HepG2 (cell line): ENCODE results near the gene FN1. TPM values are rescaled to one million over a fixed set of nuclear protein-coding genes. Genes with fewer than 3 reads are reported as not detected.

Experiments
- ATAC-seq: fragments of 200-7000 bp; cut with Tn5 transposase; 3 replicates; pipeline ENCODE4 v1.9.1; 2020; ENCODE audit warnings: mild to moderate bottlenecking, moderate library complexity
- BruUV-seq: library from RNA; stranded (reverse); fragments of 400-500 nt; replicated peaks from 2 replicates; lab custom pipeline; 2021; lab: Mats Ljungman, UMichigan
- CTCF ChIA-PET: fragments of 300-600 bp; formaldehyde crosslinking; extraction: SDS; loops from one replicate; lab custom pipeline; 2021; ENCODE audit warnings: low total read pairs, inconsistent platforms, low intra/inter-chr PET ratio; lab: Yijun Ruan, JAX
- POLR2A ChIA-PET: fragments of 350-600 bp; sonication (Branson Sonifier 250); formaldehyde crosslinking; loops from one replicate; lab custom pipeline; 2020; ENCODE audit warnings: antibody characterized with exemption, inconsistent platforms; lab: Yijun Ruan, JAX
- DNase-seq: peaks from one replicate; pipeline ENCODE4 v3.0.0-alpha.2; 2015; ENCODE audit warnings: low spot score
- FAIRE-seq: peaks from 3 replicates; lab custom pipeline; 2011; peaks lifted over from hg19 to GRCh38; lab: Jason Lieb, UNC
- H2AFZ ChIP-seq: one replicate; pipeline ENCODE4 v1.6.1; 2011; ENCODE audit warnings: low read length, inconsistent platforms
- H3K27ac ChIP-seq: fragments of 300-600 bp; 3 replicates; pipeline ENCODE4 v1.8.0; 2011; ENCODE audit warnings: mixed run types, mild to moderate bottlenecking, mixed read lengths, low read length, inconsistent platforms; ENCODE audit not compliant: insufficient read depth; ENCODE audit errors: extremely low read length
- H3K27me3 ChIP-seq, 2 experiments: fragments of 200-600 bp in 1 of 2; 2 replicates in 1 of 2; 3 replicates in 1 of 2; pipeline versions ENCODE4 v1.6.0 to v1.8.0; 2011; ENCODE audit warnings: low read length in 2 of 2, mild to moderate bottlenecking in 2 of 2, moderate library complexity in 2 of 2, inconsistent platforms in 1 of 2; ENCODE audit not compliant: insufficient read depth in 2 of 2, control insufficient read depth in 1 of 2
- H3K36me3 ChIP-seq, 2 experiments: fragments of 200-600 bp in 1 of 2; replicated peaks in 1 of 2; 2 replicates in 1 of 2; 3 replicates in 1 of 2; pipeline versions ENCODE4 v1.5.1 to v1.8.0; 2011; ENCODE audit warnings: low read length in 2 of 2, inconsistent platforms in 1 of 2; ENCODE audit not compliant: insufficient read depth in 2 of 2, control insufficient read depth in 1 of 2
- H3K4me1 ChIP-seq: 2 replicates; pipeline ENCODE4 v1.5.1; 2012; ENCODE audit warnings: low read length, inconsistent platforms; ENCODE audit not compliant: insufficient read depth
- H3K4me2 ChIP-seq: 2 replicates; pipeline ENCODE4 v1.6.0; 2011; ENCODE audit warnings: low read depth, low read length, inconsistent platforms
- H3K4me3 ChIP-seq, 3 experiments: fragments of 200-600 bp in 1 of 3; sonication (generic), shearing (Covaris generic) in 1 of 3; replicated peaks in 1 of 3; 2 replicates each; pipeline ENCODE4 v1.5.1; 2011 to 2016; ENCODE audit warnings: low read length in 3 of 3, inconsistent platforms in 2 of 3, low read depth in 2 of 3, mild to moderate bottlenecking in 2 of 3, control low read depth in 1 of 3, mixed read lengths in 1 of 3; ENCODE audit not compliant: insufficient read depth in 1 of 3
- H3K79me2 ChIP-seq: one replicate; pipeline ENCODE4 v1.6.1; 2011; ENCODE audit warnings: low read length, inconsistent platforms; ENCODE audit not compliant: insufficient read depth
- H3K9ac ChIP-seq: 2 replicates; pipeline ENCODE4 v1.6.0; 2011; ENCODE audit warnings: mild to moderate bottlenecking, low read depth, low read length, inconsistent platforms; ENCODE audit not compliant: insufficient read depth
- H3K9me3 ChIP-seq: 2 replicates; pipeline ENCODE4 v1.5.1; 2012; ENCODE audit warnings: mild to moderate bottlenecking, low read length
- H4K20me1 ChIP-seq: 2 replicates; pipeline ENCODE4 v1.6.0; 2011; ENCODE audit warnings: inconsistent platforms, mild to moderate bottlenecking, low read length, moderate library complexity; ENCODE audit not compliant: insufficient read depth
- AGO2 ChIP-seq: fragments of 200-400 bp; formaldehyde crosslinking; optimal IDR thresholded peaks from 2 replicates; pipeline ENCODE3; 2017; ENCODE audit warnings: mild to moderate bottlenecking, low read depth, low read length, moderate library complexity
- ARNT2 ChIP-seq: sonication (generic); formaldehyde crosslinking; IDR thresholded peaks from 2 replicates; pipeline ENCODE4 v1.8.0; 2022; ENCODE audit warnings: mild to moderate bottlenecking, low read depth, missing genetic modification reagents, moderate library complexity
- ATF7-NPFF ChIP-seq: sonication (generic); formaldehyde crosslinking; IDR thresholded peaks from 2 replicates; pipeline ENCODE4 v1.8.1; 2023; ENCODE audit warnings: mild to moderate bottlenecking, low read depth, missing genetic modification reagents, moderate library complexity
- HOXA7 ChIP-seq: sonication (generic); formaldehyde crosslinking; IDR thresholded peaks from 2 replicates; pipeline ENCODE4 v1.8.1; 2022; ENCODE audit warnings: mild to moderate bottlenecking, missing genetic modification reagents, moderate library complexity
- HOXA9 ChIP-seq: sonication (generic); formaldehyde crosslinking; IDR thresholded peaks from 2 replicates; pipeline ENCODE4 v1.8.1; 2022; ENCODE audit warnings: missing genetic modification reagents, mild to moderate bottlenecking, moderate library complexity, borderline replicate concordance
- MBD4 ChIP-seq: IDR thresholded peaks from 2 replicates; pipeline ENCODE4 v1.6.1; 2012; ENCODE audit warnings: low read length, inconsistent platforms, borderline replicate concordance
- MLLT10 ChIP-seq: sonication (generic); formaldehyde crosslinking; IDR thresholded peaks from 2 replicates; pipeline ENCODE4 v1.4.0; 2020; ENCODE audit warnings: missing genetic modification reagents
- PAF1 ChIP-seq: IDR thresholded peaks from 2 replicates; pipeline ENCODE4 v1.6.1; 2016; ENCODE audit warnings: missing genetic modification reagents, missing compliant biosample characterization
- POLR2G ChIP-seq: fragments of 200-400 bp; formaldehyde crosslinking; IDR thresholded peaks from 2 replicates; pipeline ENCODE4 v1.6.1; 2018; ENCODE audit warnings: mild to moderate bottlenecking, low read depth, low read length, moderate library complexity
- RBFOX2 ChIP-seq: fragments of 200-400 bp; formaldehyde crosslinking; IDR thresholded peaks from 2 replicates; pipeline ENCODE4 v1.6.1; 2017; ENCODE audit warnings: low read depth, mild to moderate bottlenecking, low read length
- RBM22 ChIP-seq: fragments of 200-400 bp; formaldehyde crosslinking; optimal IDR thresholded peaks from 2 replicates; pipeline ENCODE3; 2017; ENCODE audit warnings: mild to moderate bottlenecking, low read length, moderate library complexity
- SRSF4 ChIP-seq: fragments of 200-400 bp; formaldehyde crosslinking; IDR thresholded peaks from one replicate; pipeline ENCODE4 v1.6.1; 2018; ENCODE audit warnings: mild to moderate bottlenecking, low read depth, low read length, moderate library complexity; ENCODE audit not compliant: poor library complexity, severe bottlenecking
- SSRP1 ChIP-seq: IDR thresholded peaks from 2 replicates; pipeline ENCODE4 v1.6.1; 2016; ENCODE audit warnings: control low read depth
- ZNF510 ChIP-seq: sonication (generic); formaldehyde crosslinking; IDR thresholded peaks from 2 replicates; pipeline ENCODE4 v1.4.0; 2020; ENCODE audit warnings: low read depth, mild to moderate bottlenecking, missing genetic modification reagents
- ZNF674 ChIP-seq: sonication (generic); formaldehyde crosslinking; IDR thresholded peaks from 2 replicates; pipeline ENCODE4 v1.5.0; 2020; ENCODE audit warnings: low read depth, mild to moderate bottlenecking, missing genetic modification reagents
- WGBS: methylation state at CpG from one replicate; pipeline ENCODE4 v1.1.6; 2017; ENCODE audit warnings: low lambda C conversion rate; 5-methylcytosine and 5-hydroxymethylcytosine counted together
- in situ Hi-C: cut with HindIII; loops from 2 replicates; pipeline ENCODE4 v1.10.0; 2017; ENCODE audit warnings: low pct_unique_long_range_greater_than_20kb; ENCODE audit not compliant: extremely low pct_ligation_motif_present
- intact Hi-C: fragments of 100-400 bp; cut with micrococcal nuclease; formaldehyde crosslinking; loops from one replicate; pipeline ENCODE4 v1.10.0; 2022; ENCODE audit not compliant: unreplicated experiment
- polyA plus RNA-seq, 8 experiments: library from polyadenylated mRNA; depleted of rRNA in 3 of 8; stranded (reverse) in 7 of 8; unstranded in 1 of 8; fragments of >200 nt; fragmentation: Illumina TruSeq in 4 of 8; extraction: Trizol in 4 of 8; gene quantifications; 2 replicates each; pipeline versions ENCODE4 v1.2.1 to v1.2.3, GENCODE V29; 2011 to 2016; ENCODE audit warnings: low read depth in 4 of 8, missing spikeins in 1 of 8, mixed read lengths in 1 of 8; ENCODE audit not compliant: insufficient read depth in 1 of 8
- total RNA-seq, 5 experiments: library from RNA; depleted of rRNA; stranded (reverse); fragments of >200 nt; fragmentation: Illumina TruSeq; extraction: Trizol; gene quantifications; 2 replicates each; pipeline ENCODE4 v1.2.3, GENCODE V29; 2016; ENCODE audit warnings: low read depth in 1 of 5
- TF ChIP-seq, protein P1 (sequence below): sonication (generic); formaldehyde crosslinking; IDR thresholded peaks from 2 replicates; pipeline ENCODE4 v1.5.0; 2020; ENCODE audit warnings: missing genetic modification reagents
- TF ChIP-seq, protein P2 (sequence below): sonication (generic); formaldehyde crosslinking; IDR thresholded peaks from 2 replicates; pipeline ENCODE4 v1.4.0; 2020; ENCODE audit warnings: mild to moderate bottlenecking, missing genetic modification reagents
- TF ChIP-seq, protein P3 (sequence below): sonication (generic); formaldehyde crosslinking; conservative IDR thresholded peaks from 2 replicates; pipeline ENCODE4 v1.8.0; 2022; ENCODE audit warnings: mild to moderate bottlenecking, moderate library complexity, missing genetic modification reagents

FN1 gene
- total and polyA plus RNA-seq, 2 of the 13 experiments (the other 11 are each of a cell fraction or from before 2014, with no cell fraction given), result 1,847 to 6,471 TPM

DNA sequence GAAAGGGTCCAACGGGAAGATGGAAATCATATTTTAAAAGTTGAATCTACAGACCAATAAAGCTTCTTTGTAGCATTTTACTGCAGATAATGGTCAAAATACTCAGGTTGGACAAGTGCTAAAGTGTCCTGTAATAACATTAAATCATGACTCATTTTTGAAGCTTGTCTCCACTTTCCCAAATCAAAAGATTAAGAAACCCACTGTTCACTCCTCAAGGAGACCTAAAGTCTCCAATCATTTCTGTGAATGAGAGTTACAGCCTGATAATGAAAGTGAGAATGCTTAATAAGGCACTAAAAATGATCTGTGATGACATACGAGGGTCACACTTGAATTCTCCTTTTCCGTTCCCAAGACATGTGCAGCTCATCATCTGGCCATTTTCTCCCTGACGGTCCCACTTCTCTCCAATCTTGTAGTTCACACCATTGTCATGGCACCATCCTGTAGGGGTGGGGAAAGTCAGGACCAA is 70.6 kb downstream of the FN1 start:
- no peaks in the 10 kb centered on the region for H3K4me1 ChIP-seq
- peaks cover 35% of the 10 kb centered on the region for H4K20me1 ChIP-seq
- TF ChIP-seq, protein P1, sequence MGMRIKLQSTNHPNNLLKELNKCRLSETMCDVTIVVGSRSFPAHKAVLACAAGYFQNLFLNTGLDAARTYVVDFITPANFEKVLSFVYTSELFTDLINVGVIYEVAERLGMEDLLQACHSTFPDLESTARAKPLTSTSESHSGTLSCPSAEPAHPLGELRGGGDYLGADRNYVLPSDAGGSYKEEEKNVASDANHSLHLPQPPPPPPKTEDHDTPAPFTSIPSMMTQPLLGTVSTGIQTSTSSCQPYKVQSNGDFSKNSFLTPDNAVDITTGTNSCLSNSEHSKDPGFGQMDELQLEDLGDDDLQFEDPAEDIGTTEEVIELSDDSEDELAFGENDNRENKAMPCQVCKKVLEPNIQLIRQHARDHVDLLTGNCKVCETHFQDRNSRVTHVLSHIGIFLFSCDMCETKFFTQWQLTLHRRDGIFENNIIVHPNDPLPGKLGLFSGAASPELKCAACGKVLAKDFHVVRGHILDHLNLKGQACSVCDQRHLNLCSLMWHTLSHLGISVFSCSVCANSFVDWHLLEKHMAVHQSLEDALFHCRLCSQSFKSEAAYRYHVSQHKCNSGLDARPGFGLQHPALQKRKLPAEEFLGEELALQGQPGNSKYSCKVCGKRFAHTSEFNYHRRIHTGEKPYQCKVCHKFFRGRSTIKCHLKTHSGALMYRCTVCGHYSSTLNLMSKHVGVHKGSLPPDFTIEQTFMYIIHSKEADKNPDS, result peak; percentile 19; the same call in 1 of the 2 replicates
- TF ChIP-seq RBFOX2 (peak; percentile 69), SRSF4 (no peak), PAF1 (CRISPR knock-in tag) (peak; percentile 86; the same call in 1 of the 2 replicates), HOXA9 (CRISPR knock-in tag) (0 out of 2 replicates have a peak, but pooled peaks have one; percentile 10), ARNT2 (CRISPR knock-in tag) (0 out of 2 replicates have a peak, but pooled peaks have one; percentile 46), RBM22 (peak; percentile 97), MBD4 (peak; percentile 88), AGO2 (peak; percentile 77), SSRP1 (CRISPR knock-in tag) (peak; percentile 52; the same call in 1 of the 2 replicates), ATF7-NPFF (CRISPR knock-in tag) (peak; percentile 52; the same call in 1 of the 2 replicates), ZNF674 (CRISPR knock-in tag) (no peak), MLLT10 (CRISPR knock-in tag) (no peak), ZNF510 (no peak), POLR2G (peak; percentile 42; the same call in 1 of the 2 replicates), HOXA7 (0 out of 2 replicates have a peak, but pooled peaks have one; percentile 22)
- TF ChIP-seq, protein P2, sequence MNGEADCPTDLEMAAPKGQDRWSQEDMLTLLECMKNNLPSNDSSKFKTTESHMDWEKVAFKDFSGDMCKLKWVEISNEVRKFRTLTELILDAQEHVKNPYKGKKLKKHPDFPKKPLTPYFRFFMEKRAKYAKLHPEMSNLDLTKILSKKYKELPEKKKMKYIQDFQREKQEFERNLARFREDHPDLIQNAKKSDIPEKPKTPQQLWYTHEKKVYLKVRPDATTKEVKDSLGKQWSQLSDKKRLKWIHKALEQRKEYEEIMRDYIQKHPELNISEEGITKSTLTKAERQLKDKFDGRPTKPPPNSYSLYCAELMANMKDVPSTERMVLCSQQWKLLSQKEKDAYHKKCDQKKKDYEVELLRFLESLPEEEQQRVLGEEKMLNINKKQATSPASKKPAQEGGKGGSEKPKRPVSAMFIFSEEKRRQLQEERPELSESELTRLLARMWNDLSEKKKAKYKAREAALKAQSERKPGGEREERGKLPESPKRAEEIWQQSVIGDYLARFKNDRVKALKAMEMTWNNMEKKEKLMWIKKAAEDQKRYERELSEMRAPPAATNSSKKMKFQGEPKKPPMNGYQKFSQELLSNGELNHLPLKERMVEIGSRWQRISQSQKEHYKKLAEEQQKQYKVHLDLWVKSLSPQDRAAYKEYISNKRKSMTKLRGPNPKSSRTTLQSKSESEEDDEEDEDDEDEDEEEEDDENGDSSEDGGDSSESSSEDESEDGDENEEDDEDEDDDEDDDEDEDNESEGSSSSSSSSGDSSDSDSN (CRISPR knock-in tag), result no peak
- TF ChIP-seq, protein P3, sequence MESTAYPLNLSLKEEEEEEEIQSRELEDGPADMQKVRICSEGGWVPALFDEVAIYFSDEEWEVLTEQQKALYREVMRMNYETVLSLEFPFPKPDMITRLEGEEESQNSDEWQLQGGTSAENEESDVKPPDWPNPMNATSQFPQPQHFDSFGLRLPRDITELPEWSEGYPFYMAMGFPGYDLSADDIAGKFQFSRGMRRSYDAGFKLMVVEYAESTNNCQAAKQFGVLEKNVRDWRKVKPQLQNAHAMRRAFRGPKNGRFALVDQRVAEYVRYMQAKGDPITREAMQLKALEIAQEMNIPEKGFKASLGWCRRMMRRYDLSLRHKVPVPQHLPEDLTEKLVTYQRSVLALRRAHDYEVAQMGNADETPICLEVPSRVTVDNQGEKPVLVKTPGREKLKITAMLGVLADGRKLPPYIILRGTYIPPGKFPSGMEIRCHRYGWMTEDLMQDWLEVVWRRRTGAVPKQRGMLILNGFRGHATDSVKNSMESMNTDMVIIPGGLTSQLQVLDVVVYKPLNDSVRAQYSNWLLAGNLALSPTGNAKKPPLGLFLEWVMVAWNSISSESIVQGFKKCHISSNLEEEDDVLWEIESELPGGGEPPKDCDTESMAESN (CRISPR knock-in tag), result 0 out of 2 replicates have a peak, but pooled peaks have one; percentile 31

More for the DNA sequence above, 70.6 kb downstream of the FN1 start:
- no peaks in the 10 kb centered on the region for H3K9me3 ChIP-seq
- FAIRE-seq (no peak), DNase-seq (no peak), ATAC-seq (no peak)
- no peaks in the 10 kb centered on the region for H3K79me2 ChIP-seq
- H3K36me3 ChIP-seq, result peaks cover 46 to 95% of the 10 kb centered on the region in 2 experiments
- no peak overlapping the region for H3K27ac ChIP-seq
- H2AFZ ChIP-seq, result no peak overlapping the region
- no peak overlapping the region for H3K4me3 ChIP-seq
- H3K9ac ChIP-seq, result no peak overlapping the region
- 98% methylated on average over 4 of the region's 4 CpGs for WGBS
- BruUV-seq, result no TSS peak
- ChIA-PET POLR2A (interaction anchor here (1.0 kb wide), 1 partner anchor 12 kb away, joined by 6 read pairs; no protein-coding TSS in a partner anchor), CTCF (no interaction called here)
- H3K4me2 ChIP-seq, result no peak overlapping the region
- H3K27me3 ChIP-seq, result no peaks in the 10 kb centered on the region
- intact Hi-C loops (no loop called here), in situ Hi-C loops (no loop called here)
